NCI-H2196 (cell line): Measurements from ENCODE around the gene CLASRP.
A peak's percentile ranks its signal among the peaks of the same experiment; 100 is the strongest.

Experiments
- DNase-seq: peaks from one replicate; lab custom pipeline; 2025; ENCODE audit not compliant: unreplicated experiment; lab: John Stamatoyannopoulos, UW

The CLASRP gene

DNA sequence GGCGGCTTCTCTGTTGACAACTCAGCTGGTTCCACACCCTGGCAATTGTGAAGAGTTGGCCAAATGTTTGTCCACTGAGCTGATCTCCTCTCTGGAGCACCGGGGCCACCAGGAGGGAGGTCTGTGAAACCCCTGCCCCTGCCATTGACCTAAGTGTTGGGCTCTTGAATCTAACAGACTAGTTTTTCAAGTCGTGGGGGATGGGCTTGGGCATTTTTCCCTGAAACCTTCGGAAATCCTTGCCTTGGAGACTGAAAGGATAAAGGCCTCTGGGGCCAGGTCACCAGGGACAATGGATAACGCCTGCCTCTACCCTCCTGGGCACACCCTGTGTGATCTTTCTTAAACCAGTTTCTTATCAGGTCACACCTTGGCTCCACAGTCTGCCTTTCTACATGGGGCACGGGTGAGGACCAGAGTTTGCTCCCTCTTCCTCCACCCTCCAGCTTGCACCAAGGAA is 41.1 kb downstream of the CLASRP start:
- no peak for DNase-seq

DNA sequence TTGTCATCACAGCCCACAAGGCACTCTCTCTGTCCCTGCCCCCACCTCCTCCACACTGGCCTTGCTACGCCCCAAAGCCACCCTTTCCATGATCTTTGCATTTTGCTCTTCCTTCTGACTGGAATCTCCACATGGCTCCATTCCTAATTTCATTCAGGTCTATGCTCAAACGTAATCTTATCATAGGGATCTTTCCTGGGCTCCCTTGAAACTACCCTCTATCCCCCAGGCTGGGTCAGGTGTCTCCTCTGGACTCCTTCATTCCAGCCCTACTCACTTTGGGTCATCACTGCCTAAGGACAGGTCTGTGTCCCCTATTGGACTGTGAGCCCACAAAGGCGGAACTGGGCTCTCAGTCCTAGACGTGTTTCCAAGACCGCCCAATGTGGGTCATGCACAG is 43.3 kb downstream of the CLASRP start:
- no peak for DNase-seq

DNA sequence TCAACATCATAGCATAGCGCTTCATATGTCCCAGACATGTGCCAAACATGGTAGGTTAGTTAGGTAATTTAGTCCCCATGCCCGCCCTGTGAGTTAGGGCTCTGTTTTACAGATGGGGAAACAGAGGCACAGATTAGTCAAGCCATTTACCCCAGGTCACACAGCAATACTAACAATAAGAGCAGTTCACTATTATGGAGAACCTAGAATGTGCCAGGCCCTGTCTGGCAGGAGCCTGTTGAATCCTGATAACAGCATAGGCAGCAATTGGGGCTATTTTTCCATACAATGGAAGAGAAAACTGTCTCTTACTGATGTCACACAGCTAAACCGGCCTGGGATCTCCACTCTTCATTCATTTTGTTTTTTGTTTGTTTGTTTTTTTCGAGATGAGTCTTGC is 47.6 kb downstream of the CLASRP start:
- DNase-seq, result no peak

DNA sequence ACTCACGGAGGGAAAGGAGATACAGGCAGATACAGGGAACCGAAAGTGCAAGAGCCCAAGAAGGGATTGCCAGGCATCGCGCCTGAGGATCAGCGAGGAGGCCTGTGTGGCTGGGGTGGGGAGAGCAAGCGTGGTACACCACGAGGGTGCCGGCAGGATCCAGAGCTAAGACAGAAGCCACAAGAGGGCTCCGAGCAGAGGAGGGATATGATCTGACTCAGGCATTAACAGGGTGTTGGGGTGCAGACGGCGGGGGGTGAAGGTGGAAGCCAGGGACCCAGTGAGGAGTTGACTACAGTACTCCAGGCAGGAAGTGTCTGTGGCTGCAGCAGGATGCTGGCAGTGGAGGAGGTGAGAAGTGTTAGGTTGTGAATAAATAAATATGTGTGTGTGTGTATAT is 48.7 kb downstream of the CLASRP start:
- no peak for DNase-seq

DNA sequence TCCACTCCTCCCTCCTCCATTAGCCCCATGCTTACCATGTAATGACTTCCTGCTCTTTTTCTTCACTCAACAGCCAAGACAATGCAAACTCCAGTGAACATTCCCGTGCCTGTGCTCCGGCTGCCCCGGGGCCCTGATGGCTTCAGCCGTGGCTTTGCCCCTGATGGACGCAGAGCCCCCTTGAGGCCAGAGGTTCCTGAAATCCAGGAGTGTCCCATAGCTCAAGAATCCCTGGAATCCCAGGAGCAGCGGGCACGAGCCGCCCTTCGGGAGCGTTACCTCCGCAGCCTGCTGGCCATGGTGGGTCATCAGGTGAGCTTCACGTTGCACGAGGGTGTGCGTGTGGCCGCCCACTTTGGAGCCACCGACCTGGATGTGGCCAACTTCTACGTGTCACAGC is 51.2 kb downstream of the CLASRP start:
- no peak for DNase-seq

DNA sequence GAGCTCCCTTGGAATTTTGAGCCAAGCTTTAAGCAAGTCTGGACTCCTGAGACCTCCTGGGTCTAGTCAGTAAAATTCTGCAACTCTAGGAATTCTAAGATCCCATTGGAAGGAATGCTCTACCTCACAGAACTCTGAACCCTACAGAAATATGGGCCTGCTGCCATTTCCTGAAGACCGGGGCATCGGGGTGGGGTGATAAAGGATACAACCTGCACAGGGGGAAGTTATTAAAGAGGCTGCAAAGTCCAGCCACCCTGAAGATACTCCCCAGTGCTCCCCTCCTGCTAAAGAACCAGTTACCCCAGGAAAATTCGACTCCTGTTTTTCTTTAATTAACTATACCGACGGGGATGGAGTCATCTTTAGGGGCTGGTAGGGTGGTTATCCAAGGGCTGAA is 51.8 kb downstream of the CLASRP start:
- no peak for DNase-seq

DNA sequence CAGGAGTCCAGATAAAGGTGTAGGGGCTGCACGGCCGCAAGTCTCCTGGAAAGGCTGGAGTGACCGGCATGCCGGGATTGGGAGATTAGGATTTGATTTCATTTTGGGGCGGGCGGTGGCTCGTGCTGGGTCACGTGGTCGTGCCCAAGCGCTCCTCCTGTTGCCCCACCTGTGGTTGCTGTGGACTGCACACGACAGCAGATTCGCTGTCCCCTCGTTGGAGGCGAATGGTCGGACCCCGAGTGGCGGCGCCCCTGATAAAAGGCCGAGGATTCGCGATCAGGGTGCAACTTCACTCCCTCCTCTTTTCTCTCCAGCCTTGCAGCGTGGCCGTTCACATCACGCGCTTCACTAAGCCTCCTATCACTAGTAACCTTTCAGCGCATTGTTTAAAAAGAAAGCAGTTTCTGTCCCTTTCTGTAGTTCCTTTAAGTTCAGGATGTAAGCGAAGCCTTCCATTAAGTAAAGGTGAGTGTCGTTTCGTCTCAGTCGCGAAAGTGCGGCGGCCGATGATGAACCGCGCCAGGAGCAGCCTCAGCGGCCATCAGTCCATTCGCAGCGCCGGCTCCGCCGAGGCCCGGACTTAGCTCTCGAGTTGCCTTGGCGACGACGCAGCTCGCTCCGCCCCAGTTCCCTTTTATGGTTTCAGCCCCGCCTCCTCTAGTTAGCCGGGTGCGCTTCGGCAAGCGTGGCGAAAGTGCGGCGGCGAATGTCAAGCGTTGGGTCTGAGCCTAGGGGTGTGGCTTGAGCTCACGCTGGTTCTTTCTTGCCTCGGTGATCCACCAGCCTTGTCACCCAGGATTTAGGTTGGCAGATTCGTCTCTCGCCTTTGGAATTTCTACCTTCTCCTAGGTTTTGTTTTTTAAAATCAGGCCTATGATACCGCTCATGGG is 52.4 kb downstream of the CLASRP start:
- DNase-seq, result peak; percentile 99

DNA sequence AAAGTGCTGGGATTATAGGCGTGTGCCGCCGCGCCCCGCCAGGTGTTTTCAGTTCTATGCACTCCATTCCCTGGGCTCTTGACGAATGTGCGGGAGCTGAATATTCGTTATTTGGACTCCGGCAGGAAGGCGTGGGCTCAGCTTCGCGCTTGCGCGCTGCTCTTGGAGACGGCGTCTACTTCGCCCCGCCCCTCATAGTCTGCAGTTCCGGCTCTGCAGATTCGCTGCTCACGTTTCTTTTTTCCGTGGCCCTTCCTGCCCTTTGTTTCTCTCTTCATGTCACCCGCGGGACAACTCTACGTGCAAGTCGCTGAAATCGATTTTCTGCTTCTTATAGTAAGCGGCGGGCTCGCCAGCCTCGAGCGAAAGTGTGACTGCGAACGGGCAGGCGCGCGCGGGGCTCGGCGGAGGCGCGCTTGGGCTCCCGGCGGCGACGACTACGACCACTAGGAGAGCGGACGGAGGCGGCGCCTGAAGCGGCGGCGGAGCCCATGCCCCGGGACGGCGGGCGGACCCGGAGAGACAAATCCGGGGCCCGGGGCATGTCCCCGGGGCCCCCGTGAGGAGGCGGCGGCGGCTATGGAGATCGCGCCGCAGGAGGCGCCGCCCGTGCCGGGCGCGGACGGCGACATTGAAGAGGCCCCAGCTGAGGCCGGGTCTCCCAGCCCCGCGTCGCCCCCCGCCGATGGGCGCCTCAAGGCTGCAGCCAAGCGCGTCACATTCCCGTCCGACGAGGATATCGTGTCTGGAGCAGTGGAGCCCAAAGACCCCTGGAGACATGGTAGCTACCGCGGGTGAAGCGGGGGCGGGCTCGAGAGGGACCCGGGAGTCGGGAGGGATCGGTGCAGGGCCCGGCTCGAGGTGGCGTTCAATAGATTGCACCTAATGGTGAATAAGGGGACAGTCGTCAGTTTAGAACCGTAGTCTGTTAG is 54.2 kb downstream of the CLASRP start, which contains the start of gene PPP1R37:
TSS of gene PPP1R37 (plus strand) at position 433 of the 932 bp plus-strand sequence. CDS start at position 580, 147 bp downstream.
- DNase-seq, result peak; percentile 98

DNA sequence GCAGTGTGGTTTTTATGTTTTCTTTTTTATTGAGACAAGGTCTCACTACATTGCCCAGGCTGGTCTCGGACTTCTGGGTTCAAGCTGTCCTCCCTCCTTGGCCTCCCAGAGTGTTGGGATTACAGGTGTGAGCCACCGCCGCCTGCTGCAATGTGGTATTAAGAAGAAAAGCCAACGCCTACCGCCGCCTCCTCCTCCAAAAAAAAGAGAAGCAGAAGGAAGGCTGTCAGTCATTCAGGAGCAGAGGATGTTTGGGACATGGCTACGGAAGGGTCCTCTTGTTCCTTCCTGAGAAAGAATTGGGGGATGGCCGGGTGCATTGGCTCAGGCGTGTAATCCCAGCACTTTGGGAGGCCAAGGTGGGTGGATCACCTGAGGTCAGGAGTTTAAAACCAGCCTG is 55.3 kb downstream of the CLASRP start:
- DNase-seq, result no peak

DNA sequence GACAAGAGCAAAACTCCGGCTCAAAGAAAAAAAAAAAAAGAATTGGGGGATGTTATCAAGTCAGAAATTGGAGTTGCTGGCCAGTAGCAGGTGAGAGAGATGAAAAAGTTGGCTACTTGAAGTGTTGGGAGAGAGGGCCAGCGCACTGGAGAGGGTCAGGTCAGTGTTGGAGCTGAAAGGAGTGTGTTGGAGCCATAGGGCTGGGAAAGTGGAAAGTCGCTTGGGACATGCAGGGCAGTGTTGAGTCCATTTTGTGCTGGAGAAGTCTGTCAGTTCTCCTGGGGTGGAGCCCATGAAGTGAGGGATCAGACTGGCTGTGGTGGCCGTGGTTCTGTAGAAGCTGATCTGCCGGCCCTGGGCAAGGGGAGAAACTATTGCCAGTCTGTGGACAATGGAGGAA is 55.9 kb downstream of the CLASRP start:
- DNase-seq, result no peak

DNA sequence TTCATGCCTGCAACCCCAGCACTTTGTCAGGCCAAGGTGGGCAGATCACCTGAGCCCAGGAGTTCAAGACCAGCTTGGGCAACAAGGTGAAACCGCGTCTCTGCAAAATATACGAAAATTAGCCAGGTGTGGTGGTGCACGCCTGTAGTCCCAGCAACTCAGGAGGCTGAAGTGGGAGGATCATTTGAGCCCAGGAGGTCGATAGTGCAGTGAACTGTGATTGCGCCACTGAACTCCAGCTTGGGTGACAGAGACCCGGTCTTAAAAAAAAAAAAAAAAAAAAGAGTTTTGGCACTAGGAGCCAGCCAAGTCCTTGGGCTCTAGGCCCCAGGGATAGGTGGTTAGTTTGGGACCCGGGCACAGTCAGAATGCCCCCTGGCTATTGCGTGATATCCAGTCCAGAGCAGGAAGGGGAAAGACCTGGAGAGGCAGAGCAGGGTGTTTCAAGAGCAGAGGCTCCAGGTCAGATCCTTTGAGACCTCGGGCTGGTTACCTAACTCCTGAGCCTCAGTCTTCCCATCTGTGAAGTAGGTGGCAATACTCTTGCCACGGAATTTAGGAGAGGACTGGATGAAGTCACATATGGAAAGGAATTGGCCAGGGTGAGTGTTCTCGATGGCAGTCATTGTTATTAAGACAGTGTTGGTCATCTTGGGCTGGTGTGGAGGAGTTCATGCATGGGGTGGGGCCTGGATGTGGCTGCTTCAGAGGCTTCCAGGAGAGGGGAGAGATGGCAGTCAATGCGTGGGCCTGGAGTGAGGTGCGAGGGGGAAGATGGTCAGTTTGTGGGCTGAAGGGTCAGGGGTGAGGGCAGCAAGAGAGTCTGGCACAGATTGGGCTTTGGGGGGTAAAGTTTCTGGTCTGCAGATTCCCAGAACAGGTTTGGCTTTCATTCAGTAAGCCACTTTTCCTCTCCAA is 56.9 kb downstream of the CLASRP start:
- no peak for DNase-seq

DNA sequence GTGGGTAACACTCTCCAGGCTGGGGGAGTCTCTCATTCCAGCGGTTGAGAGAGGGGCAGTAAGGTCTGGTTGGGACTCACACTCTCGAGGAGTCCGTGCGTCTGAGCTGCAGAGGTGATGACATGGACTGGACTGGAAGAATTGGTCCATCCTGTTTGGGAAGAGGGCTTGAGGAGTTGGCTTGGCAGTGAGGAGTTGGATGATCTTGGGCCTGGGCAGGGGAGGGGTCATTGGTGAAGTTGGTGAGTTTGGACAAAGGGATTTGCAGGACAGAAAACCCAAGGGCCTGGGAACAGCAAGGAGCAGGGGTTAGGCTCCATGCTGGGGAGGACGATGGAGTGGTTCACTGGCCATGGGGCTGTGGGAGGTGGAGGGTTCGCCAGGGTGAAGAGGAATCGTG is 57.9 kb downstream of the CLASRP start:
- no peak for DNase-seq

DNA sequence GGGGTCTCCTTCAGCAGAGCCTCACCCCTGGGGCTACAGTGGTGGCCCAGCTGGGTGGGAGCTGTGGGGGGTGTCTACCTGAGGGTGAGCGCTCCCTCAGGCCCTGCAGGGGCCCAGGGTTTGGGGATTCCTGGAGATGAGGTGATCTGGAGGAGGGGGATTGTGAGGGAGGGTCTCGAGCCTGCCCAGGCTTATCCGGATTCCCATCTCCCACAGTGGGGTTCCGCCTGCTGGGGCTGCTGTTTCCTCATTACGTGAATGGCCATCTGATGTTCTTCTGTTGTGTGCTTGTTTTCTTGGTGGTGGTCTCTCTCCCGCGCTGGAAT is 58.6 kb downstream of the CLASRP start:
- DNase-seq, result no peak

DNA sequence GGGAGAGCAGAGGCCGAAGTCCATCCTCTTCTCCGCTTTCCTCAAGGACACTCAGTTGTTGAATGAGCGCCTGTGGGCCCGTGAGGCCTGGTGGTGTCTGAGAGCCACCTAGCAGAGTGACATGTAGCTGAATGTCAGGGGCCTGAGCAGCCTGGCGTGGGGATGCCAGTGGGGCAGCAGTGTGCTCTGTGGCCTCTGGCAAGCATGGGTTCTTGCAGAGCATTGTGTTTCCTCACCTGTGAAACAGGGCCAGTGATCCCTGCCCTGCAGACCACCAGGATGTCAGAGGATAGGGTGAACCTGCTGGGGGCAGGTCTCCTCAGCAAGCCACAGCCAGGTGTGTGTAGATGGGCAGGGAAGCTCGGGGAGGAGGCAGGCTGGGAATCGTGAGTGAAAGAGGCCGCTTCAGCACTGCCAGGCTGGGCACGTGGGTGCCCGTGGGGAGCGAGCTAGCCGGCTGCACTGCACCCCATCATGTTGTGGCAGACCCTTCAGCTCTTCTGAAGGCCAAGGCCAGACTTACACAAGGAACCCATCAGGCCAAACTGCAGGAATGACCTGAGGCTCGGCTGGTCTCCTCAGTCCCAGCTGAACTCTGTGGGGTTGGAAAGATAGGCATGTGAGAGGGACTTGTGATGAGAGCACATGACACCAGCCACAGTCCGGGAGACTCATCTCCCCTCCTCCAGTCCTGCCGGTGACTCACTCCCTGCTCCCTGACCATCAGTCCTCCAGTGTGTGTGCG is 59.1 kb downstream of the CLASRP start:
- DNase-seq, result peak; percentile 65

DNA sequence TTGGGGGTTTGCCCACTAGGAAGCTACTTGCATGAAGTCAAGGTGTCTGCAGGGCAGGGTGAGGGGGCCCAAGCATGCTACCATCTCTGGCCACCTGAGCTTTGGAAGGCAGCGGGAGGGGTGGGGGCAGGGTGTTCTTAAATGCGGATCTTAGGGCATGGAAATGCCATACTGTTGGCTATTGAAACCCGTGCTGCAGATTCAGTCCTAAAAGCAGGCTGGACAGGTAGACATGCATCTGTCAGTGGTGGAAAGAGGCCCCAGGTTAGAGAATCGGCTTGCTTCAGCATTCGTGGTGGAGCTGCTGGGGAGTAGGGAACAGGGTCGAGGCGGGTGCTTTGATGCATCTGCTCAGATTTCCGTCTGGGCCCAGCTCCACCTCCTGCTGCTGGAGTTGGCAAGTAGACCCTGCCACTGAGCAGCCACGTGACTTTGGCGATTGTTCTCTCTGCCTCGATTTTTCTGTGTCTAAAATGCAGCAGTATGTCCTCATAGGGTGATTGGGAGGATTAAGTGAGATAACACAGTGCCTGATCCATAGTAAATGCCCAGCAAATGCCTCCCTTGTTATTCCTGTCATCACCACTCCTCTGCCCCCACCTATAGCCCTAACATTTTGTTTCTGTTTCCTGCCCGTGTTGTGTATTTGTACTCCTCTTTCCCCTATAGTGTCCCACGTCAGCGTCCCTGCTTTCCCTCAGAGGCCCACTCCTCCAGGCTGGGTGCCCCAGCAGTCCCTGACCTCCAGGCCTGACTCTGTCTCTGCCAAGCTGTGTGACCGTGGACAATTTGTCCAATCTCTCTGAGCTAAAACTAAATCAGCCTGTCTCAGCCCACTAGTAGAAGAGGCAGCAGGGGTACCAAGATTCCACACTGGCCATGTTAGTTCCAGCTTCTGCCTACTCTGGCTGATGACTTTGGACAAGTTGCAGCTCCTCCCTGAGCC is 59.9 kb downstream of the CLASRP start:
- peak; percentile 56 for DNase-seq

DNA sequence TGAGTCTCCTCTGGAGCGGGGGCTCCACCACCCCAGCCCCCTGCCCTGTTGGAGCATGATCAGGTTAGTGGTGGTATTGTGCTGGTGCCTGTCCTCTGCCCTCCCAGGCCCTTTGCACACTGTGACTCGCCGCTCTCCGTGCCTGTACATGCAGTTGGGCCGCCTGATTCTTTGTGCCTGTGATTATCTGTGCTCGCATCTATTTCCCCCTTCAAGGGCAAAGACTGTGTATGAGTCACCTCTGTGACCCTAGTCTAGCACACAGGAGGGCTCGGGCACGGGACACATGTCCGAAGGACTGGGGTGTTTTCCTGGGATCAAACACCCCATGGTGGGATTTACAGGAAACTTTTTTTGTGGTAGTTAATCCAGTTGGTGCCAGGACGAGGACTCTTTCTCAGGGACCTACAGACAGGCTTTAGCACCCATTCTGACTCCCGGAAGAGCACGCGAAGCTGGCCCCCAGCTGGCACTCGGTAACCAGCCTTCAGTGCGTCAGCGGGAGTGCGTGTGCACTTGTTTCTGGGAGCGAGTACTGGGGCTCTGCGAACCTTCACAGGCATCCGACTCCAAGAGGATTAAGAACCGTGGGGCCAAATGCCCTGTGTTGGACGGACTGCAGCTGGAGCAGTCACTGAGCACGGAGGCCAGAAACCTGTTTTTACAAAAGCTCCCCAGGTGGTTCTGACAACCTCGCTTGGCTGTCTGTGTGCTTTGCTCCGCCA is 60.8 kb downstream of the CLASRP start:
- DNase-seq, result no peak

DNA sequence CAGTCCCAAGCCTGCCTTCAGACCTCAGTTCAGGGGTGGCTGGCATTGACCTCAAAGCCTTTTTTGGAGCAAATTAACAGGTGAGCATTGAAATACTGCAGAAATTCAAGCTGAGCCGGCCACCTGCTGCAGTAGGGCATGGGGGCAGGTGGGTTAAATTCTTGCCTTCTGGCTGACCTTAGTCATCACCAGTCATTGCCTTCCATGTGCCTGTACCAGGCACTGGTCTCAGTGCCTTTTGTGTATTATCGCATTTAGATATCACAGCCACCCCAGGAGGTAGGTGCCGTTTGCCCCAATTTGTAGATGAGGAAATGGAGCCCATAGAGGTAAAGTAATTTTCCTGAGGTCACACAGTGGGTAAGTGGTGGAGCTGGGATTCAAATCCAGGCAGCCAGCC is 61.4 kb downstream of the CLASRP start:
- DNase-seq, result peak; percentile 29

DNA sequence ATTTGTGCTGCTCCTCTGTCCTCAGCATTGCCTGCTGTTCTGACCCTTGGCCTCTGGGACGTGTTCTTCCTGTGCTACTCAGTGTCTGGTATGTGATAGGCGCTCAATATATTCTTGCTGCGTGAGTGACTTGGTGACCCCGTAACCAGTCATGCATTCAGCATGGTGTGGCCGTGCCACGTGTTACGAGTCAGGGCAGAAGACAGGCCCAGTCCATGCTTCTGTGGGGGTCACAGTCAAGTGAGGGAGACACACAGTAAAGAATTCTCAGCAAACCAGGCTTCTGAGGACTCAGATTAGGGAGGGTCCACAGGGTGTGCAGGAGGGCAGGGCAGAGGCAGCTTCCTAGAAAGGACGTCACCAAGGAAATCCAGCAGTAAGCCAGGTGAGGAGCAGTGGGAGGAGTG is 62.0 kb downstream of the CLASRP start:
- DNase-seq, result no peak
